HUES48 (cell line): Measurements from ENCODE around the gene MRPS26.
"Not testable (repeated sequence)": the region's sequence is repeated elsewhere in the genome, so short reads cannot be mapped to it uniquely, and the experiment has no call there.

Source experiments
- H3K27ac ChIP-seq: one replicate; pipeline ENCODE4 v1.7.0; 2013; ENCODE audit warnings: low read depth, low read length, inconsistent platforms
- H3K27me3 ChIP-seq: 2 replicates; pipeline ENCODE4 v1.6.1; 2013; ENCODE audit warnings: mild to moderate bottlenecking, low read length; ENCODE audit not compliant: control insufficient read depth, insufficient read depth
- H3K36me3 ChIP-seq: 2 replicates; pipeline ENCODE4 v1.6.1; 2013; ENCODE audit warnings: low read length; ENCODE audit not compliant: control insufficient read depth, insufficient read depth
- H3K4me1 ChIP-seq: 2 replicates; pipeline ENCODE4 v1.6.1; 2013; ENCODE audit warnings: mild to moderate bottlenecking, low read length; ENCODE audit not compliant: control insufficient read depth, insufficient read depth
- H3K4me3 ChIP-seq: 2 replicates; pipeline ENCODE4 v1.5.1; 2013; ENCODE audit warnings: mild to moderate bottlenecking, low read depth, low read length
- H3K9ac ChIP-seq: 2 replicates; pipeline ENCODE4 v1.6.1; 2013; ENCODE audit warnings: mild to moderate bottlenecking, low read depth, low read length, moderate library complexity
- H3K9me3 ChIP-seq: 2 replicates; pipeline ENCODE4 v1.6.1; 2013; ENCODE audit warnings: low read length; ENCODE audit not compliant: control insufficient read depth, insufficient read depth

The MRPS26 gene

DNA sequence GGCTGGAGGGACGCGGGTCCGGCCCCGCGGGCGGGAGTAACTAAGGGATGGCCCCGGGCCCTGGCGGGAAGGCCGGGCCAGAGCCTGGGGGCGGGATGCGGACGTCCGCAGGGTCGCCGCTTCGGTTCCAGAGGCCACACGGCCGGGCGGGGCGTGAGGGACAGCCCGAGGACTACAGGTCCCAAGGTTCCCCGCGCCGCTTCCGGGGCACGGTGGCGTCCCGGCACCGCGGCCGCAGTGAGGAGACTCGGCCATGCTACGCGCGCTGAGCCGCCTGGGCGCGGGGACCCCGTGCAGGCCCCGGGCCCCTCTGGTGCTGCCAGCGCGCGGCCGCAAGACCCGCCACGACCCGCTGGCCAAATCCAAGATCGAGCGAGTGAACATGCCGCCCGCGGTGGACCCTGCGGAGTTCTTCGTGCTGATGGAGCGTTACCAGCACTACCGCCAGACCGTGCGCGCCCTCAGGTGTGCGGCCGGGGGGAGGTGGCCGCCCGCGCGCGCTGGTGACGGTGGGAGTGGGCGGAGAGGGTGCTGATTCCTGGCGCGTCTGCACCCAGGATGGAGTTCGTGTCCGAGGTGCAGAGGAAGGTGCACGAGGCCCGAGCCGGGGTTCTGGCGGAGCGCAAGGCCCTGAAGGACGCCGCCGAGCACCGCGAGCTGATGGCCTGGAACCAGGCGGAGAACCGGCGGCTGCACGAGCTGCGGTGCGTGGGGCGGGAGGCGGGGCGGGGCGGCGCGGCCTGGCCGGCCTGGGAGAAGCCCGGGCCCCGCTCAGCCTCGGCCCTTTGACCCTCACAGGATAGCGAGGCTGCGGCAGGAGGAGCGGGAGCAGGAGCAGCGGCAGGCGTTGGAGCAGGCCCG lies at the start of gene MRPS26:
Gene MRPS26, plus strand, starts transcription at position 237 of the 861 bp plus-strand sequence. Its CDS starts 17 bp downstream, at position 254.
- H3K36me3 ChIP-seq, result peaks cover 27% of the 10 kb centered on the region
- H3K27ac ChIP-seq, result peak within 1 kb of the TSS; percentile 67
- no peaks in the 10 kb centered on the region for H3K27me3 ChIP-seq
- H3K9me3 ChIP-seq, result no peaks in the 10 kb centered on the region
- H3K4me1 ChIP-seq, result peaks cover 21% of the 10 kb centered on the region
- H3K9ac ChIP-seq, result peak within 1 kb of the TSS; percentile 86
- peak within 1 kb of the TSS; percentile 95 for H3K4me3 ChIP-seq

DNA sequence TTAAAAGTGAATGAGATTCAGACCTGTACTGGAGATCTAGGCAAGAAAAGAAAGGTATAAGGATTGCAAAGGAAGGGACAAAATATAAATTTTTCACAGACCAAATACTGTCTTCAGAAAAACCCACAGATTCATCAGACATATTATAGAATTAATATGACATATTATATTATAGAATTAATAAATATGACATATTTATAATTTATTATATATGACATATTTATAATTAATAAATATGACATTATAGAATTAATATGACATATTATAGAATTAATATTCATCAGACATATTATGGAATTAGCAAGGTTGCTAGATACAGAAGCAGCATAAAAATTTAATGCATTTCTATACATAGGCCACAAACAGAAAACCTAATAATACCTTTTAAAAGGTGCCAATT lies 47.1 kb upstream of the MRPS26 start:
- Histone ChIP-seq H3K27ac (no peak overlapping the region), H3K9me3 (no peaks in the 10 kb centered on the region), H3K4me1 (no peaks in the 10 kb centered on the region), H3K27me3 (no peaks in the 10 kb centered on the region), H3K4me3 (no peak overlapping the region), H3K9ac (no peak overlapping the region), H3K36me3 (peaks cover 34% of the 10 kb centered on the region)

- no peaks in the 10 kb centered on the region for H3K27me3 ChIP-seq
- H3K27ac ChIP-seq, result no peak overlapping the region
- no peak overlapping the region for H3K9ac ChIP-seq
- peaks cover 32% of the 10 kb centered on the region for H3K36me3 ChIP-seq
- no peaks in the 10 kb centered on the region for H3K9me3 ChIP-seq
- peaks cover 6% of the 10 kb centered on the region; the same call in 1 of the 2 replicates for H3K4me1 ChIP-seq
- H3K4me3 ChIP-seq, result no peak overlapping the region
Measured at GRCh38 chr20:3000852-3001523, 44.9 kb upstream of the MRPS26 start.

- H3K27me3 ChIP-seq, result no peaks in the 10 kb centered on the region
- H3K4me1 ChIP-seq, result peaks cover 6% of the 10 kb centered on the region; the same call in 1 of the 2 replicates
- no peak overlapping the region for H3K4me3 ChIP-seq
- no peak overlapping the region for H3K27ac ChIP-seq
- no peaks in the 10 kb centered on the region for H3K9me3 ChIP-seq
- no peak overlapping the region for H3K9ac ChIP-seq
- H3K36me3 ChIP-seq, result peaks cover 51% of the 10 kb centered on the region
Measured at GRCh38 chr20:3003416-3003815, 42.4 kb upstream of the MRPS26 start.

DNA sequence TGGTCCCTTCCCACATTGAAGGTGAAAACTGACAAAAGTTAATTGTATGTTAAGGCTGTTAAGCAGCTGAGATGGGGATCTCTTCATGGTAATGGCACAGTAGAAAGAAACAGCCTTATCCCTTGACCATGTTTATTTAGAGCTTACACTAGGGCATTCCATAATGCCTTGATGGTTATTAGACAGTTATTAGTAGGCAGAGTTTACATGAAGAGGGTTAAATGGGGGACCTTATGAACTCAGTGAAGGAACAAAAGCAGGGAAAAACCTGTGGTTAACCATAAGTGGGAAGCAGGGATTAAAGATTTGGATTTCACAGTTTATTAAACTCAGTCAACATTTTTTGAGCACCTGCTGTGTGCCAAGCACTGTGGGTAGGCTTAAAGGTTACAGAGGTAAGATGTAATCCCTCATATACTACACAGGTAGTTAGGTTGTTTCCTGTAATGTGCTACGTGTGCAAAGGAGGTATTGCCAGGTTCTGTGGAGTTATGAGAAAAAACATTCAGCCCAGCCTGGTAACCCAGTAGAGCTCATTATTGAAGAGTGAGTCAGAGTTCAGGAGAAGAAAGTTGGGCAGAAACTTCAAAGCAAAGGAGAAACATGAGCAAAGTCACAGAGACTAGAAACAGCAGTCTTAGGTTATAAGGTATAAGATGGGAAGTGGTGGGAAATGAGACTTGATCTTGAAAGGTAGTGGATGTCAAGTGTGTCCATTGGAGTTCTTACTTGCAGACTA lies 34.7 kb upstream of the MRPS26 start:
- Histone ChIP-seq H3K4me3 (no peak overlapping the region), H3K36me3 (peaks cover 60% of the 10 kb centered on the region), H3K4me1 (no peaks in the 10 kb centered on the region), H3K9ac (no peak overlapping the region), H3K27me3 (no peaks in the 10 kb centered on the region), H3K9me3 (no peaks in the 10 kb centered on the region), H3K27ac (no peak overlapping the region)

GRCh38 chr20:3011752-3012151 lies 34.1 kb upstream of the MRPS26 start:
- Histone ChIP-seq H3K36me3 (peaks cover 58% of the 10 kb centered on the region), H3K4me1 (no peaks in the 10 kb centered on the region), H3K9ac (no peak overlapping the region), H3K4me3 (no peak overlapping the region), H3K27ac (no peak overlapping the region), H3K27me3 (no peaks in the 10 kb centered on the region), H3K9me3 (no peaks in the 10 kb centered on the region)

DNA sequence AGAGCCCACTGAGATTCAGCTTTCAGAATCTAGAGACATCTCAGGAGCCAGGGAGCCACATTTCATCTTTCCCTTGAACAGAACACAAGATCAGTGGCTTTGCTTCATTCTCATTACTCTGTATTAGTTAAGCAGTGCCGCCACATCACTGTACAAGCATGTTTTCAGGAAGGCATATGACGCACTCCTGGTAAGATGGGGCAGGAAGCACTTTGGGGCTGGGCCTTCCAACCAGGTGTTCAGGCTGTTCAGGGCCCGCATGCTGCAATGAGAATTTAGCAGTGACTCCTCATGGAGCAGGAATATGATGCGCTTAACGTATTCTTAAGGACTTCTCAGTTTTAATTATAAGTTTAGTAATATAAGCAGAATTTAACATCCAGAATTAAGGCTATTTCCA lies 32.1 kb upstream of the MRPS26 start:
- no peak overlapping the region for H3K9ac ChIP-seq
- peaks cover 52% of the 10 kb centered on the region for H3K36me3 ChIP-seq
- no peaks in the 10 kb centered on the region for H3K9me3 ChIP-seq
- H3K27me3 ChIP-seq, result no peaks in the 10 kb centered on the region
- no peaks in the 10 kb centered on the region for H3K4me1 ChIP-seq
- H3K4me3 ChIP-seq, result no peak overlapping the region
- no peak overlapping the region for H3K27ac ChIP-seq

- Histone ChIP-seq H3K9me3 (no peaks in the 10 kb centered on the region), H3K36me3 (peaks cover 48% of the 10 kb centered on the region)
Measured at GRCh38 chr20:3014179-3014578, 31.7 kb upstream of the MRPS26 start.

GRCh38 chr20:3014662-3015061 lies 31.2 kb upstream of the MRPS26 start:
- Histone ChIP-seq H3K36me3 (peaks cover 44% of the 10 kb centered on the region), H3K9me3 (no peaks in the 10 kb centered on the region), H3K4me1 (no peaks in the 10 kb centered on the region), H3K27me3 (no peaks in the 10 kb centered on the region), H3K4me3 (no peak overlapping the region), H3K9ac (no peak overlapping the region), H3K27ac (no peak overlapping the region)

More at GRCh38 chr20:3014179-3014578, 31.7 kb upstream of the MRPS26 start:
- H3K27me3 ChIP-seq, result no peaks in the 10 kb centered on the region
- no peak overlapping the region for H3K9ac ChIP-seq
- H3K4me3 ChIP-seq, result no peak overlapping the region
- H3K27ac ChIP-seq, result no peak overlapping the region
- no peaks in the 10 kb centered on the region for H3K4me1 ChIP-seq

DNA sequence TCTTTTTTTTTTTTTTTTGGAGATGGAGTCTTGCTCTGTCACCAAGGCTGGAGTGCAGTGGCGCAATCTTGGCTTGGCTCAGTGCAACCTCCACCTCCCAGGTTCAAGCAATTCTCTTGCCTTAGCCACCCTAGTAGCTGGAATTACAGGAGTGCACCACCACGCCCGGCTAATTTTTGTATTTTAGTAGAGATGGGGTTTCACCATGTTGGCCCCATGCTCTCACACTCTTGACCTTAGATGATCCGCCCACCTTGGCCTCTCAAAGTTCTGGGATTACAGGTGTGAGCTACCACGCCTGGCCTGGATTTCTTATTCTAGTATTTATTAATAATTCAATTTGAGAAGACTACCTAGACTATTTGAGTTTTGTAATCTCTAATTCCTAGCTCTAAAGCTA lies 30.6 kb upstream of the MRPS26 start:
- H3K36me3 ChIP-seq, result peaks cover 44% of the 10 kb centered on the region
- H3K27ac ChIP-seq, H3K9me3 ChIP-seq, H3K4me3 ChIP-seq, H3K4me1 ChIP-seq, H3K27me3 ChIP-seq, H3K9ac ChIP-seq: not testable (repeated sequence)
